Measurements from ENCODE around the gene ISG15. TPM values are rescaled to one million over a fixed set of nuclear protein-coding genes. Genes with fewer than 3 reads are reported as not detected.

ISG15 gene
- total RNA-seq, 1 experiment from 2014 or later, result 758 TPM

- no TSS peak for BruUV-seq (replicated peaks)
- Histone ChIP-seq H3K4me1 (ENCODE audit: insufficient read depth, low read length) (peaks cover 48% of the 10 kb centered on the region), H3K36me3 (ENCODE audit: low read depth, low read length) (peaks cover 49% of the 10 kb centered on the region), H3K4me2 (ENCODE audit: low read length) (peak overlapping the region; percentile 99), H3K9ac (ENCODE audit: low read length) (no peak overlapping the region), H4K20me1 (ENCODE audit: low read length) (peaks cover 51% of the 10 kb centered on the region), H3K27ac (ENCODE audit: low read length) (no peak overlapping the region), H3K9me3 (ENCODE audit: low read length) (no peaks in the 10 kb centered on the region), H3F3A (ENCODE audit: low read length, unreplicated experiment) (no peaks in the 10 kb centered on the region), H3K27me3 (ENCODE audit: low read length) (no peaks in the 10 kb centered on the region), H3K4me3 (ENCODE audit: low read length) (peak overlapping the region; percentile 63), H3K79me2 (ENCODE audit: low read length) (peaks cover 85% of the 10 kb centered on the region), H2AFZ (ENCODE audit: low read length) (no peak overlapping the region), H3K9me2 (replicated peaks; ENCODE audit: low read length) (no peaks in the 10 kb centered on the region)
- intact Hi-C loops (cut with micrococcal nuclease), result no loop called here
- no peak for DNase-seq
- CTCF ChIA-PET, result interaction anchor here (1.0 kb wide), 1 partner anchor 267 kb away, joined by 3 read pairs; no protein-coding TSS in a partner anchor
- no peak for ATAC-seq
- TF ChIP-seq EZH2 (IDR thresholded peaks at IDR 0.05; ENCODE audit: low read length, unreplicated experiment) (no peak), EZH2phosphoT487 (IDR thresholded peaks at IDR 0.05; ENCODE audit: borderline replicate concordance, low read length) (no peak)
- POLR2A ChIA-PET (ENCODE audit: unreplicated experiment), result no interaction called here
Observed at GRCh38 chr1:1024149-1024770, 11.0 kb downstream of the ISG15 start.

GRCh38 chr1:1024771-1025699, 11.7 kb downstream of the ISG15 start:
- Histone ChIP-seq H3K4me1 (ENCODE audit: insufficient read depth, low read length) (peaks cover 48% of the 10 kb centered on the region), H3K27me3 (ENCODE audit: low read length) (no peaks in the 10 kb centered on the region), H3K4me3 (ENCODE audit: low read length) (peak overlapping the region; percentile 63), H3K9me2 (replicated peaks; ENCODE audit: low read length) (no peaks in the 10 kb centered on the region), H3K27ac (ENCODE audit: low read length) (peak overlapping the region; percentile 60), H3K79me2 (ENCODE audit: low read length) (peaks cover 88% of the 10 kb centered on the region), H2AFZ (ENCODE audit: low read length) (no peak overlapping the region), H3K4me2 (ENCODE audit: low read length) (peak overlapping the region; percentile 99), H3K36me3 (ENCODE audit: low read depth, low read length) (peaks cover 49% of the 10 kb centered on the region), H3K9me3 (ENCODE audit: low read length) (no peaks in the 10 kb centered on the region), H4K20me1 (ENCODE audit: low read length) (peaks cover 53% of the 10 kb centered on the region), H3F3A (ENCODE audit: low read length, unreplicated experiment) (no peaks in the 10 kb centered on the region), H3K9ac (ENCODE audit: low read length) (peak overlapping the region; percentile 62)
- POLR2A ChIA-PET (ENCODE audit: unreplicated experiment), result no interaction called here
- CTCF ChIA-PET, result no interaction called here
- intact Hi-C loops (cut with micrococcal nuclease), result no loop called here
- ATAC-seq (peak; percentile 38), DNase-seq (peak; percentile 99)
- TF ChIP-seq EZH2 (IDR thresholded peaks at IDR 0.05; ENCODE audit: low read length, unreplicated experiment) (no peak), EZH2phosphoT487 (IDR thresholded peaks at IDR 0.05; ENCODE audit: borderline replicate concordance, low read length) (no peak)
- TF ChIP-seq, protein P1, sequence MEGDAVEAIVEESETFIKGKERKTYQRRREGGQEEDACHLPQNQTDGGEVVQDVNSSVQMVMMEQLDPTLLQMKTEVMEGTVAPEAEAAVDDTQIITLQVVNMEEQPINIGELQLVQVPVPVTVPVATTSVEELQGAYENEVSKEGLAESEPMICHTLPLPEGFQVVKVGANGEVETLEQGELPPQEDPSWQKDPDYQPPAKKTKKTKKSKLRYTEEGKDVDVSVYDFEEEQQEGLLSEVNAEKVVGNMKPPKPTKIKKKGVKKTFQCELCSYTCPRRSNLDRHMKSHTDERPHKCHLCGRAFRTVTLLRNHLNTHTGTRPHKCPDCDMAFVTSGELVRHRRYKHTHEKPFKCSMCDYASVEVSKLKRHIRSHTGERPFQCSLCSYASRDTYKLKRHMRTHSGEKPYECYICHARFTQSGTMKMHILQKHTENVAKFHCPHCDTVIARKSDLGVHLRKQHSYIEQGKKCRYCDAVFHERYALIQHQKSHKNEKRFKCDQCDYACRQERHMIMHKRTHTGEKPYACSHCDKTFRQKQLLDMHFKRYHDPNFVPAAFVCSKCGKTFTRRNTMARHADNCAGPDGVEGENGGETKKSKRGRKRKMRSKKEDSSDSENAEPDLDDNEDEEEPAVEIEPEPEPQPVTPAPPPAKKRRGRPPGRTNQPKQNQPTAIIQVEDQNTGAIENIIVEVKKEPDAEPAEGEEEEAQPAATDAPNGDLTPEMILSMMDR (conservative IDR thresholded peaks at IDR 0.05; ENCODE audit: low read depth, low read length), result no peak
- no TSS peak for BruUV-seq (replicated peaks)

DNA sequence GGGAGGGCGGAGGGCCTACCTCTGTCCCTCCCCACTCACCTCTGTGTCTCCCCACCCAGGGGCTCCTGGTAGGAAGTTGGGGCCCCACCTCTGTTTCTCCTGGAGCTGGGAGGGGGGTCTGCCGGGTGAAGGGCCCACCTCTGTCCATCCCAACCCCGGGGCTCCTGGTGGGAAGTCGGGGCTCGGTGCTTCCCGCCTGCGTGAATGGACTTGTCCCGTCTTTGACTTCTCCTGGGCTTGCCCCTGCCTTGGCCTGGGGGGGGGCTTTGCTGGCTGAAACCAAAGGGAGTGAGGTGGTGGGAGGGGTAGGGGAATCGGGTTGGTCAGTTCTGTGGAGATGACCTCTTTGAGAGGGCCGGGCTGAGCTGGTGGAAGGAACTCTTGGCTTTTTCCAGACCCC, 12.4 kb downstream of the ISG15 start:
- peaks cover 88% of the 10 kb centered on the region for H3K79me2 ChIP-seq (ENCODE audit: low read length)
- no peak overlapping the region for H3K9ac ChIP-seq (ENCODE audit: low read length)
- CTCF ChIA-PET, result no interaction called here

More for the DNA sequence above, 12.4 kb downstream of the ISG15 start:
- H3K4me1 ChIP-seq (ENCODE audit: insufficient read depth, low read length), result peaks cover 48% of the 10 kb centered on the region
- no peaks in the 10 kb centered on the region for H3F3A ChIP-seq (ENCODE audit: low read length, unreplicated experiment)
- TF ChIP-seq EZH2phosphoT487 (IDR thresholded peaks at IDR 0.05; ENCODE audit: borderline replicate concordance, low read length) (no peak), EZH2 (IDR thresholded peaks at IDR 0.05; ENCODE audit: low read length, unreplicated experiment) (no peak)
- TF ChIP-seq, protein P1 (conservative IDR thresholded peaks at IDR 0.05; ENCODE audit: low read depth, low read length), result no peak
- no peaks in the 10 kb centered on the region for H3K9me2 ChIP-seq (replicated peaks; ENCODE audit: low read length)
- no peaks in the 10 kb centered on the region for H3K9me3 ChIP-seq (ENCODE audit: low read length)
- H3K27me3 ChIP-seq (ENCODE audit: low read length), result no peaks in the 10 kb centered on the region
- ATAC-seq (no peak), DNase-seq (no peak)
- H3K4me3 ChIP-seq (ENCODE audit: low read length), result no peak overlapping the region
- H3K27ac ChIP-seq (ENCODE audit: low read length), result no peak overlapping the region
- intact Hi-C loops (cut with micrococcal nuclease), result no loop called here
- H3K4me2 ChIP-seq (ENCODE audit: low read length), result no peak overlapping the region
- peaks cover 49% of the 10 kb centered on the region for H3K36me3 ChIP-seq (ENCODE audit: low read depth, low read length)
- H4K20me1 ChIP-seq (ENCODE audit: low read length), result peaks cover 53% of the 10 kb centered on the region
- BruUV-seq (replicated peaks), result no TSS peak
- POLR2A ChIA-PET (ENCODE audit: unreplicated experiment), result no interaction called here
- H2AFZ ChIP-seq (ENCODE audit: low read length), result no peak overlapping the region

Measured in PC-3 (cell line).